ENCODE data around the gene IDH1.

The IDH1 gene

GRCh38 chr2:208248601-208249000, 6.3 kb downstream of the IDH1 start:
- no peaks in the 10 kb centered on the region for H3K9me3 ChIP-seq (ENCODE audit: control insufficient read depth, insufficient read depth, low read length)
- peaks cover 15% of the 10 kb centered on the region; the same call in 1 of the 2 replicates for H3K36me3 ChIP-seq (ENCODE audit: control insufficient read depth, insufficient read depth, low read length)
- no CpG with 5 or more reads among the region's 3 CpGs for WGBS (ENCODE audit: insufficient coverage, insufficient read length)
- H3K4me1 ChIP-seq (ENCODE audit: control insufficient read depth, insufficient read depth, low read length), result no peaks in the 10 kb centered on the region; the same call in 1 of the 2 replicates
- DNase-seq (ENCODE audit: low read depth, low spot score), result no peak
- no peak overlapping the region for H3K27ac ChIP-seq (ENCODE audit: low read length)
- no peak overlapping the region for H3K4me3 ChIP-seq (ENCODE audit: low read length)
- no peaks in the 10 kb centered on the region for H3K27me3 ChIP-seq (ENCODE audit: control insufficient read depth, insufficient read depth, low read length)

- no CpG with 5 or more reads among the region's 3 CpGs for WGBS (ENCODE audit: insufficient coverage, insufficient read length)
- Histone ChIP-seq H3K27ac (ENCODE audit: low read length) (no peak overlapping the region), H3K9me3 (ENCODE audit: control insufficient read depth, insufficient read depth, low read length) (no peaks in the 10 kb centered on the region), H3K27me3 (ENCODE audit: control insufficient read depth, insufficient read depth, low read length) (no peaks in the 10 kb centered on the region), H3K4me3 (ENCODE audit: low read length) (no peak overlapping the region), H3K4me1 (ENCODE audit: control insufficient read depth, insufficient read depth, low read length) (no peaks in the 10 kb centered on the region), H3K36me3 (ENCODE audit: control insufficient read depth, insufficient read depth, low read length) (peaks cover 19% of the 10 kb centered on the region; the same call in 1 of the 2 replicates)
- no peak for DNase-seq (ENCODE audit: low read depth, low spot score)
These were observed 9.1 kb downstream of the IDH1 start for GRCh38 chr2:208245746-208246145.

- H3K27me3 ChIP-seq (ENCODE audit: control insufficient read depth, insufficient read depth, low read length), result no peaks in the 10 kb centered on the region
- H3K4me3 ChIP-seq (ENCODE audit: low read length), result no peak overlapping the region
These were observed 10.4 kb downstream of the IDH1 start for GRCh38 chr2:208244422-208244821.

GRCh38 chr2:208240619-208241209, 14.2 kb downstream of the IDH1 start:
- Histone ChIP-seq H3K27me3 (ENCODE audit: control insufficient read depth, insufficient read depth, low read length) (no peaks in the 10 kb centered on the region), H3K4me1 (ENCODE audit: control insufficient read depth, insufficient read depth, low read length) (no peaks in the 10 kb centered on the region), H3K27ac (ENCODE audit: low read length) (no peak overlapping the region), H3K9me3 (ENCODE audit: control insufficient read depth, insufficient read depth, low read length) (no peaks in the 10 kb centered on the region), H3K36me3 (ENCODE audit: control insufficient read depth, insufficient read depth, low read length) (peaks cover 19% of the 10 kb centered on the region; the same call in 1 of the 2 replicates), H3K4me3 (ENCODE audit: low read length) (no peak overlapping the region)
- no CpG with 5 or more reads among the region's 3 CpGs for WGBS (ENCODE audit: insufficient coverage, insufficient read length)
- DNase-seq (ENCODE audit: low read depth, low spot score), result no peak

More at GRCh38 chr2:208244422-208244821, 10.4 kb downstream of the IDH1 start:
- H3K4me1 ChIP-seq (ENCODE audit: control insufficient read depth, insufficient read depth, low read length), result no peaks in the 10 kb centered on the region
- H3K27ac ChIP-seq (ENCODE audit: low read length), result no peak overlapping the region
- no peaks in the 10 kb centered on the region for H3K9me3 ChIP-seq (ENCODE audit: control insufficient read depth, insufficient read depth, low read length)
- no peak for DNase-seq (ENCODE audit: low read depth, low spot score)
- peaks cover 23% of the 10 kb centered on the region; the same call in 1 of the 2 replicates for H3K36me3 ChIP-seq (ENCODE audit: control insufficient read depth, insufficient read depth, low read length)

DNA sequence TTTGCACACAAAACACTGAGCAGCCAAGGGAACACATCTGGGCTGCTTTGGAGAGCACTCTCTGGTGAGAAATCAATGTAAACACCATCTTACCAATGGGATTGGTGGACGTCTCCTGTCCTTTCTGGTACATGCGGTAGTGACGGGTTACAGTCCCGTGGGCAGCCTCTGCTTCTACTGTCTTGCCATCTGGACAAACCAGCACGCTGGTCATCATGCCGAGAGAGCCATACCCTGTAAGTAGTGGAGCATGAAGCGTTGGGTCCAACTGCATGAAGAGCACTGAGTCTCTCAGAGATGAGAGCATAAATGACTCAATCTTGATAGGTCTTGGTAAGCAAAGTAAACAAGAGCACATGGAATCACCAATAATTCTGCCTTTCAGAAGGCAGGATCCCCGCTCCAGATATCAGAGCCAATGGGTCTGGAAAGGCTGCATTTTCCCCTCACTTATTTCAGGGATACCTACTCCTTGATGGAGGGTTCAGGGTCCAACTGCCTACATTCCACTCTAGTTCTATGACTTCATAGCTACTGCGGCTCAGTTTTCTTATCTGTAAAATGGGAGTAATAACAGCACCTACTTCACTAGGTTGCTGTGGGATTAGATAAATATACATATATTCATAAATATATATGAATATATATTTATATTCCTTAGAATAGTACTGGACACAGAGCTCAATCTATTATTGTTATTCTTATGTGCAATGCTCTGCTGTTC, 14.9 kb downstream of the IDH1 start:
- no peaks in the 10 kb centered on the region for H3K4me1 ChIP-seq (ENCODE audit: control insufficient read depth, insufficient read depth, low read length)
- no peaks in the 10 kb centered on the region for H3K9me3 ChIP-seq (ENCODE audit: control insufficient read depth, insufficient read depth, low read length)
- no CpG with 5 or more reads among the region's 9 CpGs for WGBS (ENCODE audit: insufficient coverage, insufficient read length)
- no peaks in the 10 kb centered on the region for H3K27me3 ChIP-seq (ENCODE audit: control insufficient read depth, insufficient read depth, low read length)
- H3K36me3 ChIP-seq (ENCODE audit: control insufficient read depth, insufficient read depth, low read length), result peaks cover 21% of the 10 kb centered on the region; the same call in 1 of the 2 replicates
- no peak overlapping the region for H3K4me3 ChIP-seq (ENCODE audit: low read length)
- no peak overlapping the region for H3K27ac ChIP-seq (ENCODE audit: low read length)
- no peak for DNase-seq (ENCODE audit: low read depth, low spot score)

DNA sequence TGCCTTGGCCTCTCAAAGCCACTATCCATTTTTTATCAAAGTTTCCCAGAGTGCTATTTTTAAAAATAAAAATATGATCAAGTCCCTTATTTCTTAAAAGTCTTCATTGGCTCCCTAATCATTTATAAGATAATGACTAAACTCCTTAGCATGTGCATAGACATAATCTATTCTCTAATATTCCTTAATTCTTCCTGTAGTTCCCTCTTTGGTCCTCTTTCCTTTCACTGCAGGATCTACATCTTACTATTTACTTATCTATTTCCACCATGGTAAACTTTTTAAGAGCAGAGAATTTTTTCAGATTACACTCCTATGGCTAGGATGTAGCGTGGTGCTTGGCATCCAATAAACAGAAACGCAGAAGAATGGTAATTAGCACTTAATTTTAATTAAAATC, 19.0 kb downstream of the IDH1 start:
- Histone ChIP-seq H3K36me3 (ENCODE audit: control insufficient read depth, insufficient read depth, low read length) (peaks cover 14% of the 10 kb centered on the region; the same call in 1 of the 2 replicates), H3K4me1 (ENCODE audit: control insufficient read depth, insufficient read depth, low read length) (no peaks in the 10 kb centered on the region), H3K9me3 (ENCODE audit: control insufficient read depth, insufficient read depth, low read length) (no peaks in the 10 kb centered on the region), H3K27ac (ENCODE audit: low read length) (no peak overlapping the region), H3K27me3 (ENCODE audit: control insufficient read depth, insufficient read depth, low read length) (no peaks in the 10 kb centered on the region), H3K4me3 (ENCODE audit: low read length) (no peak overlapping the region)
- no peak for DNase-seq (ENCODE audit: low read depth, low spot score)
- no CpG with 5 or more reads among the region's 2 CpGs for WGBS (ENCODE audit: insufficient coverage, insufficient read length)

DNA sequence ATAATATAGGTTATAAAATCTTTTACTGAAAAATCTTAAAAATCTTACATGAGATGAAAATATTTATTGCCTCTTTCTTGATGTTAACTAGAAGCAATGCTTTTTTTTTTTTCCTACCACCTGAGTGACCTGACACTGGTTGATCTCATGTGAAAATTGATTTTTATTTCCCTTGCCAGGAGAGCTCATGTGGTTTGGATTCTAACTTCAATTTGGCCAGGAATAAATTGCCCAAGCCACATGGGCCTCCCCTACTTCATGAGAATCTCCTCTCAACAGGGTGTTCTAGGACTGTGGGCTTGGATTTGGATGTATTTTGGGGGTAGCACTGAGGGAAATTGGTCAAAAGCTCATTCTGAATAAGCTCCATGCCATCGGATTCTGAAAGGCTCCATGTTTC, 20.1 kb downstream of the IDH1 start:
- H3K4me3 ChIP-seq (ENCODE audit: low read length), result no peak overlapping the region
- H3K36me3 ChIP-seq (ENCODE audit: control insufficient read depth, insufficient read depth, low read length), result peaks cover 10% of the 10 kb centered on the region; the same call in 1 of the 2 replicates
- no CpG with 5 or more reads among the region's 1 CpG for WGBS (ENCODE audit: insufficient coverage, insufficient read length)
- no peaks in the 10 kb centered on the region for H3K9me3 ChIP-seq (ENCODE audit: control insufficient read depth, insufficient read depth, low read length)
- H3K4me1 ChIP-seq (ENCODE audit: control insufficient read depth, insufficient read depth, low read length), result no peaks in the 10 kb centered on the region
- no peak for DNase-seq (ENCODE audit: low read depth, low spot score)
- no peaks in the 10 kb centered on the region for H3K27me3 ChIP-seq (ENCODE audit: control insufficient read depth, insufficient read depth, low read length)
- no peak overlapping the region for H3K27ac ChIP-seq (ENCODE audit: low read length)

DNA sequence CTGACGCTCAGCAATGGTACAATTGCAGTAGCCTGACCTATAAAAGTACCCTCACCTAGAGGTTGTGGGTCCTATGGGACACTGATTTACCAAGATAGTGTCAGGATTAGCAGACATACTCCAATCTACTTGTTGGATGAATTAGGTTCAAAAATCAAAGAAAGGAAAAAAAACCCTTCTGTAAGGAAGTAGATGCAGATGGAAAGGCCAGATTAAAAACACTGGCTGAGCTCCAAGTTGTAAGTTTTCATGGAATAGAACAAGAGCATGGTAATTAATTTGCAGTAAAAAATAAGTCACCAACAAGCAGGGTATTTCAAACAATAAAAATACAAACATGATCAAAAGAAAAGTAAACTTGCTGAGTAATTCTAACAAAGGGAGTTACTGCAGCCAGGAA, 26.4 kb downstream of the IDH1 start:
- H3K27me3 ChIP-seq (ENCODE audit: control insufficient read depth, insufficient read depth, low read length), result no peaks in the 10 kb centered on the region
- no peak overlapping the region for H3K27ac ChIP-seq (ENCODE audit: low read length)
- H3K4me3 ChIP-seq (ENCODE audit: low read length), result no peak overlapping the region
- no CpG with 5 or more reads among the region's 1 CpG for WGBS (ENCODE audit: insufficient coverage, insufficient read length)
- H3K36me3 ChIP-seq (ENCODE audit: control insufficient read depth, insufficient read depth, low read length), result no peaks in the 10 kb centered on the region
- DNase-seq (ENCODE audit: low read depth, low spot score), result no peak
- no peaks in the 10 kb centered on the region for H3K9me3 ChIP-seq (ENCODE audit: control insufficient read depth, insufficient read depth, low read length)
- no peaks in the 10 kb centered on the region for H3K4me1 ChIP-seq (ENCODE audit: control insufficient read depth, insufficient read depth, low read length)

DNA sequence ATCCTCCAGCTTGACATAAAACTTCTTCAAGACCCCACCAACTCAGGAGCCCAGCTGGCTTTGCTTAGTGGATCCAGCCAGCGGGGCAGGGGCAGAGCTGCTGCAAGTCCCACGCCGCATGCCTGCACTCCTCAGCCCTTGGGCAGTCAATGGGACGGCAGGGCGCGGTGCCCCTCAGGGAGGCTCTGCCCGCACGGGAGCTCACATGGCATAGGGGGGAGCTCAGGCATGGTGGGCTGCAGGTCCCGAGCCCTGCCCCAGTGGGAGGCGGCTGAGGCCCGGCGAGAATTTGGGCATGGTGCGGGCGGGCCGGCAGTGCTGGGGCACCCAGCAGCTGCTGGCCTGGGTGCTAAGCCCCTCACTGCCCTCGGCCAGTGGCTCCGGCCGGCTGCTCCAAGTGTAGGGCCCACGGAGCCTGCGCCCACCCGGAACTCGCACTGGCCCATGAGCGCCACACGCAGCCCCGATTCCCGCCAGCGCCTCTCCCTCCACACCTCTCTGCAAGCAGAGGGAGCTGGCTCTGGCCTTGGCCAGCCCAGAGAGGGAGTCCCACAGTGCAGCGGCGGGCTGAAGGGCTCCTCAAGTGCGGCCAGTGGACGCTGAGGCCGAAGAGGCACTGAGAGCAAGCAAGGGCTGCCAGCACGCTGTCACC, 27.2 kb downstream of the IDH1 start:
- no peak overlapping the region for H3K4me3 ChIP-seq (ENCODE audit: low read length)
- H3K27ac ChIP-seq (ENCODE audit: low read length), result no peak overlapping the region
- no peaks in the 10 kb centered on the region for H3K36me3 ChIP-seq (ENCODE audit: control insufficient read depth, insufficient read depth, low read length)
- no peaks in the 10 kb centered on the region for H3K9me3 ChIP-seq (ENCODE audit: control insufficient read depth, insufficient read depth, low read length)
- no peaks in the 10 kb centered on the region for H3K27me3 ChIP-seq (ENCODE audit: control insufficient read depth, insufficient read depth, low read length)
- WGBS (ENCODE audit: insufficient coverage, insufficient read length), result no CpG with 5 or more reads among the region's 33 CpGs
- H3K4me1 ChIP-seq (ENCODE audit: control insufficient read depth, insufficient read depth, low read length), result no peaks in the 10 kb centered on the region
- DNase-seq (ENCODE audit: low read depth, low spot score), result no peak

- no peak overlapping the region for H3K4me3 ChIP-seq (ENCODE audit: low read length)
- no peaks in the 10 kb centered on the region for H3K27me3 ChIP-seq (ENCODE audit: control insufficient read depth, insufficient read depth, low read length)
- no peak overlapping the region for H3K27ac ChIP-seq (ENCODE audit: low read length)
- no peaks in the 10 kb centered on the region for H3K4me1 ChIP-seq (ENCODE audit: control insufficient read depth, insufficient read depth, low read length)
- DNase-seq (ENCODE audit: low read depth, low spot score), result no peak
- H3K36me3 ChIP-seq (ENCODE audit: control insufficient read depth, insufficient read depth, low read length), result no peaks in the 10 kb centered on the region
- no CpG with 5 or more reads among the region's 2 CpGs for WGBS (ENCODE audit: insufficient coverage, insufficient read length)
- no peaks in the 10 kb centered on the region; the same call in 1 of the 2 replicates for H3K9me3 ChIP-seq (ENCODE audit: control insufficient read depth, insufficient read depth, low read length)
These were observed 30.1 kb downstream of the IDH1 start for GRCh38 chr2:208224802-208225201.

Measured in iPS DF 6.9 (cell line).